BJ (cell line): Measurements from ENCODE around the gene RORC. TPM values are rescaled to one million over a fixed set of nuclear protein-coding genes. Genes with fewer than 3 reads are reported as not detected.

Source experiments
- CTCF ChIA-PET: fragments of 350-600 bp; formaldehyde crosslinking; extraction: SDS; loops from one replicate; lab custom pipeline; 2021; ENCODE audit warnings: antibody characterized with exemption, inconsistent platforms; lab: Yijun Ruan, JAX
- POLR2A ChIA-PET: fragments of 300-600 bp; sonication (Branson Sonifier 250); formaldehyde crosslinking; extraction: SDS; loops from one replicate; lab custom pipeline; 2021; ENCODE audit warnings: antibody characterized with exemption; lab: Charles Lee
- DNase-seq: peaks from one replicate; pipeline ENCODE4 v3.0.0-alpha.2; 2011; ENCODE audit warnings: low read depth
- H3K27me3 ChIP-seq: 2 replicates; pipeline ENCODE4 v1.6.0; 2011; ENCODE audit warnings: low read length; ENCODE audit not compliant: control insufficient read depth, insufficient read depth
- H3K36me3 ChIP-seq: 2 replicates; pipeline ENCODE4 v1.5.1; 2011; ENCODE audit warnings: low read length; ENCODE audit not compliant: control insufficient read depth, insufficient read depth
- H3K4me3 ChIP-seq: 2 replicates; pipeline ENCODE4 v1.5.1; 2011; ENCODE audit warnings: low read depth, mild to moderate bottlenecking, control low read depth, low read length
- polyA plus RNA-seq: library from polyadenylated mRNA; depleted of rRNA; stranded (reverse); fragments of >200 nt; gene quantifications from 2 replicates; pipeline ENCODE4 v1.2.3, GENCODE V29; 2011
- TF ChIP-seq, protein P1 (sequence below): IDR thresholded peaks from 2 replicates; pipeline ENCODE4 v1.5.1; 2011; ENCODE audit warnings: low read depth, mild to moderate bottlenecking, control low read depth, inconsistent platforms, low read length, moderate library complexity; ENCODE audit not compliant: insufficient read depth

Gene RORC
- polyA plus RNA-seq, 1 experiment: not detected

DNA sequence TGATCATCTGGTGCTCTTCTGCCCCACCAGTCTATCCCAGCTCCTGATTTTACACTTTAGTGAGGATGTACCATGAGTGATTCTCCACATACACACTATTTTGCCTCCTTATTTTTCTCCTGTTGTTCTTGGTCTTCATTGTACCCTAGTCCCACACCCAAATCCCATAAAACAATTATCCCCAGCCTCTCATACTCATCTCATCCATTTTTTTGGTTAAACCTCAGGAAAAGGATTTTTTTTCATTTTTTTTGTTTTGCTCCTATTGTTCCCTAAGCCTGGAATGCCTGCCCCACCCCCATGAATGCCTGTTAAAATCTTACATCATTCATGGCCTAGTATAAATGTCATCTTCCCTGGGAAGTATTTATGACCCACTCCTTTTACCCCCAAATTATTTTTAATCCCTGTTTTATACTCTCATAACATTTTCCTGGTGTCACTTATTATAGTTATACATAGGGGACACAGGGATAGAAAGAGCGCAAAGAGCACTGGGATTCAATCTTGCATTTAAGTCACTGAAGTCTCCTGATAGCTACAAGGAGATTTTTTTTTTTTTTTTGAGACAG is 21.5 kb downstream of the RORC start:
- TF ChIP-seq, protein P1, sequence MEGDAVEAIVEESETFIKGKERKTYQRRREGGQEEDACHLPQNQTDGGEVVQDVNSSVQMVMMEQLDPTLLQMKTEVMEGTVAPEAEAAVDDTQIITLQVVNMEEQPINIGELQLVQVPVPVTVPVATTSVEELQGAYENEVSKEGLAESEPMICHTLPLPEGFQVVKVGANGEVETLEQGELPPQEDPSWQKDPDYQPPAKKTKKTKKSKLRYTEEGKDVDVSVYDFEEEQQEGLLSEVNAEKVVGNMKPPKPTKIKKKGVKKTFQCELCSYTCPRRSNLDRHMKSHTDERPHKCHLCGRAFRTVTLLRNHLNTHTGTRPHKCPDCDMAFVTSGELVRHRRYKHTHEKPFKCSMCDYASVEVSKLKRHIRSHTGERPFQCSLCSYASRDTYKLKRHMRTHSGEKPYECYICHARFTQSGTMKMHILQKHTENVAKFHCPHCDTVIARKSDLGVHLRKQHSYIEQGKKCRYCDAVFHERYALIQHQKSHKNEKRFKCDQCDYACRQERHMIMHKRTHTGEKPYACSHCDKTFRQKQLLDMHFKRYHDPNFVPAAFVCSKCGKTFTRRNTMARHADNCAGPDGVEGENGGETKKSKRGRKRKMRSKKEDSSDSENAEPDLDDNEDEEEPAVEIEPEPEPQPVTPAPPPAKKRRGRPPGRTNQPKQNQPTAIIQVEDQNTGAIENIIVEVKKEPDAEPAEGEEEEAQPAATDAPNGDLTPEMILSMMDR: no peak
- H3K4me3 ChIP-seq: no peak overlapping the region
- POLR2A ChIA-PET: interaction anchor here (0.6 kb wide), 1 partner anchor 21 kb away, joined by 3 read pairs; no protein-coding TSS in a partner anchor
- H3K27me3 ChIP-seq: peaks cover 25% of the 10 kb centered on the region
- no peaks in the 10 kb centered on the region for H3K36me3 ChIP-seq
- DNase-seq: no peak
- CTCF ChIA-PET: no interaction called here

DNA sequence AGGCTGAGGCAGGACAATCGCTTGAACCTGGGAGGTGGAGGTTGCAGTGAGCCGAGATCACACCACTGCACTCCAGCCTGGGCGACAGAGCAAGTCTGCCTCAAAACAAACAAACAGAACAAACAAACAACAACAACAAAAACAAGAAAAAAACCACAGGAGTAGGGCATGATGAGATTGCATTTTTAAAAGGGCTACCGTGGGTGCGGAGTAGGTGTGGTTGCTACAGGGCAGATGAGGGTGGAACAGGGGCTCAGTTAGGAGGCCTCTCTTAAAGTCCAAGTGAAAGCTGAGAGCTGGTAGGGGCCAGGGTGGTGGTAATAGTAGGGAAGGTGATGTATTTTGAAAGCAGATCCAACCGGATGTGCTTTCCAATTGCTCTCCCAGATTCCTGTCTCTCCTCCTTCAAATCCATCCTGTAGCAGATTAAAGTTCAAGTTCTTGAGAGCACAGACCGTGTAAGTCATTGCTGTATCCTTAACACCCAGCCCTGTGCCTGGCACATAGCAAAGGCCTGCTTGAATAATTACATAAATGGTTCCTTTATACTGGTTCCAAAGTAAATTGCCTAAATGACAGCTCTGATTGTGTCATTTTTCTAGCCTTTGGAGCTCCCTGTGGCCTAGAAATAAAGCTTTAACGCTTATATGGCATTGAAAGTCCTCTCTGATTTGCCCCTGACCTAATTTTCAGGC is 22.2 kb downstream of the RORC start:
- Histone ChIP-seq H3K27me3 (peaks cover 26% of the 10 kb centered on the region), H3K4me3 (no peak overlapping the region), H3K36me3 (no peaks in the 10 kb centered on the region)
- CTCF ChIA-PET: no interaction called here
- no peak for DNase-seq
- TF ChIP-seq, protein P1: no peak
- POLR2A ChIA-PET: interaction anchor here (0.6 kb wide), 1 partner anchor 20 kb away, joined by 3 read pairs; no protein-coding TSS in a partner anchor

DNA sequence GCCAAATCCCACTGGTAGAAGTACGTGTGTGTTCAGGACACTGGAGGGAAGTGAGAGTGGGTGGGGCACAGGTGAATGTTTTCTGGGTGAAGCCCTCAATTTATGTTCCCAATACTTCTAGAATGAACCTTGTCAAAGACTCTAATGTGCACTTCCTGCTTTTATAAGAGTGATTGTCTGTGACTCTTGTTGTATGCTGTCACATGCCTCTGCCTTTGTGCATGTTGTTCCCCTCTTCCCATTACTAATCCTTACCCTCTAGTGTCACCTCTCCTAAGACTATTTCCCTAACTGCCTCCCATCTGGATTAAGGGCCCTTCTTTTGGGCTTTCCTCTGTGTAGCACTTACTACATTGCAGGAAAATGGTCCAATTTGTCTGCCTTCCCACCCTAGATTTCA is 23.8 kb downstream of the RORC start:
- Histone ChIP-seq H3K27me3 (peaks cover 30% of the 10 kb centered on the region), H3K36me3 (no peaks in the 10 kb centered on the region), H3K4me3 (no peak overlapping the region)
- CTCF ChIA-PET: no interaction called here
- POLR2A ChIA-PET: no interaction called here
- TF ChIP-seq, protein P1: no peak
- no peak for DNase-seq

DNA sequence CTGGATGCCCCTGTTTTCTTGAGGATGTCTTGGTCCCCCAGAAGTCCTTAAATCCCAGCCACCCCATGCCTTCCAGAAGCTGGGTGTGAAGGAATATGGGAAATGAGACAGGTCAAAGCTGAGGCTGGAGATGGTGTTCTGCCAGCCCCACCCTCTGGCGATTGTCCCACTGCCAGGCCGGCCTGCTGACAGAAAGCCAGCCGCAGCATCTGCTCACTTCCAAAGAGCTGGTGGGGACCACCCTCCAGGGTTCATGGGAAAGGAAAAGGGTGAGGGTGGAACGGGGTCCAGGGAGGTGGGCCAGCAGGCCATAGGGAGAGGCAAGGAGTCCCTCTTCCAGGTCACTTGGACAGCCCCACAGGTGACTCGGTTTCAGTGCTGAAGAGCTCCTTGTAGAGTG is 24.5 kb downstream of the RORC start:
- Histone ChIP-seq H3K4me3 (no peak overlapping the region), H3K36me3 (no peaks in the 10 kb centered on the region), H3K27me3 (peaks cover 32% of the 10 kb centered on the region)
- ChIA-PET POLR2A (no interaction called here), CTCF (no interaction called here)
- TF ChIP-seq, protein P1: no peak
- no peak for DNase-seq

DNA sequence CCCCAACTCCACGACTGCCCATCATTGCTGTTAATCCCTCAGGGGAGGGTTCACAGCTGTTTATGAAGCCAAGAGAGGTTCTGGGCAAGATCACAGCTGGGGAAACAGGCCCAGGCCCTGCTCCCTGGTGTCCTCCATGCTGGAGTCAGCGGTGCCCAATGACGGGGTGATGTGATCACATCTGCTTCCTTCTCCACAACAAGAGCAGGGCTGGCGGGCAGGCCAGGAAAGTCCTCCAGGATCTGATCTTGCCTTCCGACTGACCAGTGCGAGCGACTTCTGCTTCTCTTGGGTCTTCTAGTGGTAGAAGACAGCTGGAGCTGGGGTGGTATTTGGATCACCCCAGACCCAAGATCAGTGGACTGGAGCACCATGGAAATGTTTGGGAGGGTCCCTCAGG is 25.4 kb downstream of the RORC start:
- no peak overlapping the region for H3K4me3 ChIP-seq
- H3K36me3 ChIP-seq: no peaks in the 10 kb centered on the region
- H3K27me3 ChIP-seq: peaks cover 34% of the 10 kb centered on the region
- ChIA-PET CTCF (no interaction called here), POLR2A (no interaction called here)
- TF ChIP-seq, protein P1: no peak
- no peak for DNase-seq
